Measurements from ENCODE around the gene TPSG1.
"Not testable (repeated sequence)": the region's sequence is repeated elsewhere in the genome, so short reads cannot be mapped to it uniquely, and the experiment has no call there.

The TPSG1 gene

GRCh38 chr16:1249031-1249755 is 24.1 kb upstream of the TPSG1 start:
- DNase-seq (ENCODE audit: low spot score) = not testable (repeated sequence)

- DNase-seq (ENCODE audit: low spot score) = not testable (repeated sequence)
Observed at GRCh38 chr16:1247903-1248537, 23.0 kb upstream of the TPSG1 start.

GRCh38 chr16:1245452-1246020 is 20.5 kb upstream of the TPSG1 start:
- TF ChIP-seq CTCF (IDR thresholded peaks at IDR 0.05; ENCODE audit: extremely low read depth, missing control alignments) = no peak
- no peak for DNase-seq (ENCODE audit: low spot score)

- no peak for DNase-seq (ENCODE audit: low spot score)
- no peak for TF ChIP-seq CTCF (IDR thresholded peaks at IDR 0.05; ENCODE audit: extremely low read depth, missing control alignments)
Observed at GRCh38 chr16:1244881-1245280, 19.8 kb upstream of the TPSG1 start.

- not testable (repeated sequence) for DNase-seq (ENCODE audit: low spot score)
Observed at GRCh38 chr16:1243907-1244850, 19.1 kb upstream of the TPSG1 start.

- not testable (repeated sequence) for DNase-seq (ENCODE audit: low spot score)
Observed at GRCh38 chr16:1243363-1243762, 18.3 kb upstream of the TPSG1 start.

- DNase-seq (ENCODE audit: low spot score) = not testable (repeated sequence)
Observed at GRCh38 chr16:1241081-1241480, 16.0 kb upstream of the TPSG1 start.

- not testable (repeated sequence) for DNase-seq (ENCODE audit: low spot score)
Observed at GRCh38 chr16:1240436-1240835, 15.4 kb upstream of the TPSG1 start, which contains the start of gene TPSAB1. TPSAB1 (plus strand) TSS chr16:1240705; CDS start chr16:1240939, 234 bp downstream.

GRCh38 chr16:1239575-1239974 is 14.5 kb upstream of the TPSG1 start:
- DNase-seq (ENCODE audit: low spot score) = not testable (repeated sequence)

GRCh38 chr16:1238909-1239308 is 13.8 kb upstream of the TPSG1 start:
- not testable (repeated sequence) for DNase-seq (ENCODE audit: low spot score)

- no peak for TF ChIP-seq CTCF (IDR thresholded peaks at IDR 0.05; ENCODE audit: extremely low read depth, missing control alignments)
- no peak for DNase-seq (ENCODE audit: low spot score)
Observed at GRCh38 chr16:1237990-1238389, 12.9 kb upstream of the TPSG1 start.

GRCh38 chr16:1236659-1237058 is 11.6 kb upstream of the TPSG1 start:
- not testable (repeated sequence) for DNase-seq (ENCODE audit: low spot score)

- not testable (repeated sequence) for DNase-seq (ENCODE audit: low spot score)
Observed at GRCh38 chr16:1232049-1232748, 7.1 kb upstream of the TPSG1 start.

GRCh38 chr16:1231301-1231700 is 6.2 kb upstream of the TPSG1 start:
- DNase-seq (ENCODE audit: low spot score) = not testable (repeated sequence)

GRCh38 chr16:1230471-1231212 is 5.6 kb upstream of the TPSG1 start:
- DNase-seq (ENCODE audit: low spot score) = not testable (repeated sequence)

Data from GM20000 (cell line).